ENCODE results near the gene MRPL54.
"Not testable (repeated sequence)": the region's sequence is repeated elsewhere in the genome, so short reads cannot be mapped to it uniquely, and the experiment has no call there.

MRPL54 gene

DNA sequence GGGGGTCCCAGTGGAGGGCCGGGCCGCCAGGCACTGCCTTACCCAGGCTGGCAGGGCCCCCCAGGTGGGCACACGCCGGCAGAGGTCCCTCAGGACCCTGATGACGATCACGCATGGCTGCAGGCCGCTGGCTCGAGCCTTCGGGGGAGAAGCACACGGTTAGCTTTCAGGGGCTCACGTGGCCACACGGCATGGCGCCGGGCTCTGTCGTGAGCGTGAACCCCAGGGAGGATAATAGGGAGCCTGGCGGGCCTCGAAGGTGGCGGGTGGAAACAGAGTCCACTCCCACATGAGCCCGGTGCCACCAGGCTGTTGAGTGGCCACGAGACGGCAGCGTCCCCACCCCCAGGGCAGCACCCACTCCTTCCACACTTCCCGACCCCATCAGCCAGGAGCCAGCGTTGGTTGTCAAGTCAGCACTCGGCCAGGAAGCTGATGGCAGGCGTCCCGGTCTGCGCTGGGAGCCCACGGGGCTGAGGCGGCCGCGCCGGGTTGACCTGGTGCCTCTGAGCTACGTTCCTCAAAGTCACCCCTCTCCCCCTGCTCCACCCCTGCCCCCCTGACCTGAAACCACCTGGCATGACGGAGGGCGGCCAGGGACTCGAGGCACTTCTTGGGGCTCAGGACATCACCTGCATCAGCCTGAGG lies 48.4 kb downstream of the MRPL54 start:
- no peak for DNase-seq (ENCODE audit: low spot score)

- DNase-seq (ENCODE audit: low spot score) = no peak
Measured at GRCh38 chr19:3813473-3814392, 51.3 kb downstream of the MRPL54 start.

- no peak for DNase-seq (ENCODE audit: low spot score)
Measured at GRCh38 chr19:3814648-3815047, 52.2 kb downstream of the MRPL54 start.

DNA sequence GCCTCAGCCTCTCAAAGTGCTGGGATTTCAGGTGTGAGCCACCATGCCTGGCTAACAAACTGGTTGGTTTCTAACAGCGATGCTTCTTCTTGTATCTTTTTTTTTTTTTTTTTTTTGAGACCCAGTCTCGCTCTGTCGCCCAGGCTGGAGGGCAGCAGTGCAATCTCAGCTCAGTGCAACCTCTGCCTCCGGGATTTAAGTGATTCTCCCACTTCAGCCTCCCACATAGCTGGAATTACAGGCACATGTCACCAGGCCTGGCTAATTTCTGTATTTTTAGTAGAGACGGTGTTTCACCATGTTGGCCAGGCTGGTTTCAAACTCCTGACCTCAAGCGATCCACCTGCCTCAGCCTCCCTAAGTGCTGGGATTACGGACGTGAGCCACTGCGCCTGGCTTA lies 53.7 kb downstream of the MRPL54 start:
- not testable (repeated sequence) for DNase-seq (ENCODE audit: low spot score)

- DNase-seq (ENCODE audit: low spot score) = no peak
Measured at GRCh38 chr19:3816566-3817218, 54.2 kb downstream of the MRPL54 start.
